Motor neuron (in vitro differentiated cells): ENCODE data around the gene OR5W2. TPM values are rescaled to one million over a fixed set of nuclear protein-coding genes. Genes with fewer than 3 reads are reported as not detected.
"Not testable (repeated sequence)": the region's sequence is repeated elsewhere in the genome, so short reads cannot be mapped to it uniquely, and the experiment has no call there.

Experiments
- ATAC-seq, 8 experiments: fragments of 200-7000 bp; cut with Tn5 transposase; replicated peaks in 6 of 8; 2 replicates each; pipeline ENCODE4 v1.8.0; 2021; ENCODE audit warnings: mild to moderate bottlenecking in 8 of 8, moderate library complexity in 8 of 8
- H3K27ac ChIP-seq, 2 donors: fragments of 250-450 bp; sonication (Bioruptor Pico); 2 replicates each; pipeline ENCODE4 v1.9.0; 2021; ENCODE audit warnings: antibody characterized with exemption in 2 of 2, mild to moderate bottlenecking in 2 of 2, moderate library complexity in 1 of 2
- H3K4me1 ChIP-seq, 2 donors: fragments of 250-450 bp; sonication (Bioruptor Pico); replicated peaks in 1 of 2; 2 replicates each; pipeline ENCODE4 v1.6.1; 2021; ENCODE audit warnings: antibody characterized with exemption in 2 of 2, mild to moderate bottlenecking in 2 of 2, moderate library complexity in 1 of 2
- H3K4me3 ChIP-seq, 5 donors: fragments of 250-450 bp; sonication (Bioruptor Pico); 2 replicates each; pipeline ENCODE4 v1.9.0; 2021; ENCODE audit warnings: antibody characterized with exemption in 5 of 5, mild to moderate bottlenecking in 5 of 5, moderate library complexity in 4 of 5
- WGBS, 10 experiments: fragments of 450-650 bp; shearing (Covaris generic); methylation state at CpG; one replicate each; pipeline ENCODE4 v1.0.0; 2022; 5-methylcytosine and 5-hydroxymethylcytosine counted together
- in situ Hi-C, 9 experiments: fragments of 400-800 bp; cut with MboI; loops; one replicate each; pipeline ENCODE4 v1.15.0; 2021; ENCODE audit warnings: low sequenced_read_pairs in 9 of 9, low pct_unique_long_range_greater_than_20kb in 2 of 9; ENCODE audit not compliant: unreplicated experiment in 9 of 9
- total RNA-seq, 8 experiments: library from RNA; unstranded; fragments of 300-600 nt; gene quantifications; 2 replicates each; pipeline versions ENCODE4 v1.2.3 to v1.2.4, GENCODE V29; 2022

OR5W2 gene
- total RNA-seq, 8 experiments from 2014 or later: 0.52 TPM; not detected in 7

GRCh38 chr11:55867354-55867753 lies 47.0 kb downstream of the OR5W2 start:
- 0 to 100% (median 35%) methylated on average over 1 to 2 of the region's 4 CpGs; no CpG with 5 or more reads in 4 of the 10 experiments for WGBS, 10 experiments
- ATAC-seq, H3K27ac ChIP-seq, H3K4me1 ChIP-seq, H3K4me3 ChIP-seq: not testable (repeated sequence)
- in situ Hi-C loops: loop anchor here in 1 of 9 experiments (25.0 kb wide), 1 partner anchor 105 kb away; the partner anchor contains the start of gene OR5D13

Other genes starting within 250 kb of the OR5W2 start
- under 1 TPM in 1 of 8 experiments, not detected in 7; 0.33 TPM for gene OR5D13, start 141.1 kb downstream of the OR5W2 start, total RNA-seq
- gene OR5D14, start 119.0 kb downstream of the OR5W2 start, total RNA-seq: under 1 TPM in 2 of 8 experiments, not detected in 6; 0.33 to 0.36 TPM
- under 1 TPM in 1 of 8 experiments, not detected in 7; 0.76 TPM for gene OR5L1, start 103.2 kb downstream of the OR5W2 start, total RNA-seq
- gene OR5D18, start 95.0 kb downstream of the OR5W2 start, total RNA-seq: under 1 TPM in 1 of 8 experiments, not detected in 7; 0.28 TPM
- under 1 TPM in 2 of 8 experiments, not detected in 6; 0.21 to 0.95 TPM for gene OR5L2, start 87.4 kb downstream of the OR5W2 start, total RNA-seq
- gene OR5D16, start 75.8 kb downstream of the OR5W2 start, total RNA-seq: under 1 TPM in 1 of 8 experiments, not detected in 7; 0.38 TPM
- not detected for gene TRIM51, start 31.3 kb downstream of the OR5W2 start, total RNA-seq
- gene OR5I1, start 21.8 kb upstream of the OR5W2 start, total RNA-seq: under 1 TPM in 2 of 8 experiments, not detected in 6; 0.21 to 0.76 TPM
- under 1 TPM in 3 of 8 experiments, not detected in 5; 0.05 to 0.33 (median 0.13) TPM for gene OR10AG1, start 55.4 kb upstream of the OR5W2 start, total RNA-seq
- gene OR5F1, start 80.0 kb upstream of the OR5W2 start, total RNA-seq: under 1 TPM in 2 of 8 experiments, not detected in 6; 0.36 to 0.95 TPM
- gene OR5AS1, start 113.1 kb upstream of the OR5W2 start, total RNA-seq: under 1 TPM in 5 of 8 experiments, not detected in 3; 0.04 to 0.28 (median 0.05) TPM
- gene OR8I2, start 178.7 kb upstream of the OR5W2 start, total RNA-seq: under 1 TPM in 2 of 8 experiments, not detected in 6; 0.45 to 0.47 TPM
- gene OR8H2, start 189.1 kb upstream of the OR5W2 start, total RNA-seq: under 1 TPM in 3 of 8 experiments, not detected in 5; 0.18 to 0.59 (median 0.47) TPM
- gene OR8H3, start 207.8 kb upstream of the OR5W2 start, total RNA-seq: under 1 TPM in 1 of 8 experiments, not detected in 7; 0.49 TPM
- under 1 TPM in 1 of 8 experiments, not detected in 7; 0.14 TPM for gene OR8J3, start 225.6 kb upstream of the OR5W2 start, total RNA-seq
- gene OR8K5, start 245.7 kb upstream of the OR5W2 start, total RNA-seq: under 1 TPM in 1 of 8 experiments, not detected in 7; 0.33 TPM